ENCODE measurements around the gene ADAM19. TPM values are rescaled to one million over a fixed set of nuclear protein-coding genes. Genes with fewer than 3 reads are reported as not detected.

The ADAM19 gene
- total RNA-seq, 2 experiments from 2014 or later = 24.2 to 103 TPM

- H3K9me3 ChIP-seq (ENCODE audit: low read length) = no peaks in the 10 kb centered on the region
- peak overlapping the region; percentile 40 for H2AFZ ChIP-seq (ENCODE audit: low read length)
- peaks cover 57% of the 10 kb centered on the region for H3K4me1 ChIP-seq (ENCODE audit: insufficient read depth, low read length, poor library complexity, severe bottlenecking)
- peak overlapping the region; percentile 82 for H3K4me2 ChIP-seq (ENCODE audit: low read length)
- H3K9me2 ChIP-seq (ENCODE audit: insufficient read depth, low read length) = no peaks in the 10 kb centered on the region
- intact Hi-C loops (cut with micrococcal nuclease; ENCODE audit: unreplicated experiment) = loop anchor here (2.0 to 10.0 kb wide), 4 partner anchors 89 to 341 kb away; partner anchors contain the start of genes ADAM19, CYFIP2 and MED7
- ChIA-PET CTCF (ENCODE audit: unreplicated experiment) (interaction anchor here (0.7 to 2.3 kb wide), 6 partner anchors 9 to 110 kb away, joined by 3 to 10 read pairs (median 5); no protein-coding TSS in a partner anchor), POLR2A (interaction anchor here (1.0 to 4.8 kb wide), 11 partner anchors 10 to 343 kb away, joined by 3 to 37 read pairs (median 8); partner anchors contain the start of gene MED7)
- TF ChIP-seq, protein P1, sequence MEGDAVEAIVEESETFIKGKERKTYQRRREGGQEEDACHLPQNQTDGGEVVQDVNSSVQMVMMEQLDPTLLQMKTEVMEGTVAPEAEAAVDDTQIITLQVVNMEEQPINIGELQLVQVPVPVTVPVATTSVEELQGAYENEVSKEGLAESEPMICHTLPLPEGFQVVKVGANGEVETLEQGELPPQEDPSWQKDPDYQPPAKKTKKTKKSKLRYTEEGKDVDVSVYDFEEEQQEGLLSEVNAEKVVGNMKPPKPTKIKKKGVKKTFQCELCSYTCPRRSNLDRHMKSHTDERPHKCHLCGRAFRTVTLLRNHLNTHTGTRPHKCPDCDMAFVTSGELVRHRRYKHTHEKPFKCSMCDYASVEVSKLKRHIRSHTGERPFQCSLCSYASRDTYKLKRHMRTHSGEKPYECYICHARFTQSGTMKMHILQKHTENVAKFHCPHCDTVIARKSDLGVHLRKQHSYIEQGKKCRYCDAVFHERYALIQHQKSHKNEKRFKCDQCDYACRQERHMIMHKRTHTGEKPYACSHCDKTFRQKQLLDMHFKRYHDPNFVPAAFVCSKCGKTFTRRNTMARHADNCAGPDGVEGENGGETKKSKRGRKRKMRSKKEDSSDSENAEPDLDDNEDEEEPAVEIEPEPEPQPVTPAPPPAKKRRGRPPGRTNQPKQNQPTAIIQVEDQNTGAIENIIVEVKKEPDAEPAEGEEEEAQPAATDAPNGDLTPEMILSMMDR (conservative IDR thresholded peaks at IDR 0.05; ENCODE audit: low read length) = no peak
- TF ChIP-seq EZH2phosphoT487 (IDR thresholded peaks at IDR 0.05; ENCODE audit: borderline replicate concordance, low read depth, low read length) = no peak
- H3K4me3 ChIP-seq (ENCODE audit: low read depth, low read length, poor library complexity, severe bottlenecking) = peak overlapping the region; percentile 22
- BruUV-seq (replicated peaks) = no TSS peak
- H3K27ac ChIP-seq (ENCODE audit: low read depth, low read length, poor library complexity, severe bottlenecking) = peak overlapping the region; percentile 96
- H3K79me2 ChIP-seq (ENCODE audit: insufficient read depth, low read depth, low read length) = no peaks in the 10 kb centered on the region
- H3K36me3 ChIP-seq (ENCODE audit: insufficient read depth, low read length) = peaks cover 65% of the 10 kb centered on the region
- DNase-seq (ENCODE audit: low spot score) = peak; percentile 81
- H4K20me1 ChIP-seq (ENCODE audit: insufficient read depth, low read length) = no peaks in the 10 kb centered on the region
Observed at GRCh38 chr5:157486221-157486681, 89.3 kb downstream of the ADAM19 start.

- POLR2A ChIA-PET = interaction anchor here (0.5 to 4.8 kb wide), 12 partner anchors 11 to 343 kb away, joined by 3 to 37 read pairs (median 6); partner anchors contain the start of gene MED7
- DNase-seq (ENCODE audit: low spot score) = peak; percentile 87
- Histone ChIP-seq H3K27ac (ENCODE audit: low read depth, low read length, poor library complexity, severe bottlenecking) (peak overlapping the region; percentile 96), H4K20me1 (ENCODE audit: insufficient read depth, low read length) (no peaks in the 10 kb centered on the region), H2AFZ (ENCODE audit: low read length) (peak overlapping the region; percentile 40; the same call in 1 of the 2 replicates), H3K9me3 (ENCODE audit: low read length) (no peaks in the 10 kb centered on the region), H3K9me2 (ENCODE audit: insufficient read depth, low read length) (no peaks in the 10 kb centered on the region), H3K79me2 (ENCODE audit: insufficient read depth, low read depth, low read length) (no peaks in the 10 kb centered on the region), H3K36me3 (ENCODE audit: insufficient read depth, low read length) (peaks cover 62% of the 10 kb centered on the region), H3K4me3 (ENCODE audit: low read depth, low read length, poor library complexity, severe bottlenecking) (peak overlapping the region; percentile 22), H3K4me1 (ENCODE audit: insufficient read depth, low read length, poor library complexity, severe bottlenecking) (peaks cover 61% of the 10 kb centered on the region), H3K4me2 (ENCODE audit: low read length) (peak overlapping the region; percentile 82)
- BruUV-seq (replicated peaks) = no TSS peak
- TF ChIP-seq, protein P1 (conservative IDR thresholded peaks at IDR 0.05; ENCODE audit: low read length) = no peak
- no peak for TF ChIP-seq EZH2phosphoT487 (IDR thresholded peaks at IDR 0.05; ENCODE audit: borderline replicate concordance, low read depth, low read length)
- intact Hi-C loops (cut with micrococcal nuclease; ENCODE audit: unreplicated experiment) = loop anchor here (2.0 to 10.0 kb wide), 4 partner anchors 89 to 341 kb away; partner anchors contain the start of genes ADAM19, CYFIP2 and MED7
- CTCF ChIA-PET (ENCODE audit: unreplicated experiment) = interaction anchor here (0.9 to 2.3 kb wide), 6 partner anchors 11 to 110 kb away, joined by 3 to 10 read pairs (median 5); no protein-coding TSS in a partner anchor
Observed at GRCh38 chr5:157485811-157486210, 89.8 kb downstream of the ADAM19 start.
